DOHH2 (cell line): ENCODE results near the gene ARID5A.

Experiments used
- H3F3A ChIP-seq: fragments of 200-600 bp; sonication (generic), shearing (Covaris generic); 2 replicates; pipeline ENCODE4 v1.6.0; 2016; ENCODE audit warnings: antibody characterized with exemption, mild to moderate bottlenecking; ENCODE audit not compliant: control insufficient read depth, insufficient read depth
- H3K27ac ChIP-seq: fragments of 200-600 bp; sonication (generic); 2 replicates; pipeline ENCODE4 v1.5.1; 2014; ENCODE audit warnings: low read depth, mild to moderate bottlenecking, low read length, moderate library complexity
- H3K27me3 ChIP-seq: fragments of 200-600 bp; sonication (generic); 2 replicates; pipeline ENCODE4 v1.6.1; 2014; ENCODE audit warnings: mild to moderate bottlenecking, low read length, mixed read lengths; ENCODE audit not compliant: control insufficient read depth
- H3K36me3 ChIP-seq: fragments of 200-600 bp; sonication (generic); 2 replicates; pipeline ENCODE4 v1.6.1; 2014; ENCODE audit warnings: mild to moderate bottlenecking, low read length, moderate library complexity, mixed read lengths; ENCODE audit not compliant: control insufficient read depth
- H3K4me1 ChIP-seq: fragments of 200-600 bp; sonication (generic); 2 replicates; pipeline ENCODE4 v1.6.1; 2014; ENCODE audit warnings: mild to moderate bottlenecking, low read length, mixed read lengths; ENCODE audit not compliant: control insufficient read depth
- H3K4me2 ChIP-seq: fragments of 200-600 bp; sonication (generic); 2 replicates; pipeline ENCODE4 v1.6.0; 2014; ENCODE audit warnings: mild to moderate bottlenecking, low read length, moderate library complexity
- H3K4me3 ChIP-seq: fragments of 200-600 bp; sonication (generic); 2 replicates; pipeline ENCODE4 v1.5.1; 2014; ENCODE audit warnings: mild to moderate bottlenecking, low read length, mixed read lengths
- H3K79me2 ChIP-seq: fragments of 200-600 bp; sonication (generic); 2 replicates; pipeline ENCODE4 v1.6.1; 2014; ENCODE audit warnings: mild to moderate bottlenecking, low read length, mixed read lengths; ENCODE audit not compliant: control insufficient read depth
- H3K9me2 ChIP-seq: fragments of 200-600 bp; sonication (generic); replicated peaks from 2 replicates; pipeline ENCODE4 v1.6.1; 2014; ENCODE audit warnings: mild to moderate bottlenecking, low read length, mixed read lengths; ENCODE audit not compliant: control insufficient read depth
- H3K9me3 ChIP-seq: fragments of 200-600 bp; sonication (generic); 2 replicates; pipeline ENCODE4 v1.6.1; 2014; ENCODE audit warnings: antibody characterized with exemption, low read length, mixed read lengths; ENCODE audit not compliant: control insufficient read depth, insufficient read depth
- H4K20me1 ChIP-seq: fragments of 200-600 bp; sonication (generic); 2 replicates; pipeline ENCODE4 v1.6.0; 2014; ENCODE audit warnings: low read depth, mild to moderate bottlenecking, antibody characterized with exemption, low read length, moderate library complexity; ENCODE audit not compliant: control insufficient read depth, insufficient read depth
- CTCF ChIP-seq: fragments of 200-600 bp; sonication (generic); IDR thresholded peaks from one replicate; pipeline ENCODE4 v1.5.1; 2014; ENCODE audit warnings: antibody characterized with exemption, mild to moderate bottlenecking, low read depth, low read length; ENCODE audit not compliant: poor library complexity, severe bottlenecking
- EZH2phosphoT487 ChIP-seq: fragments of 200-600 bp; sonication (generic); IDR thresholded peaks from 2 replicates; pipeline ENCODE4 v1.6.1; 2017; ENCODE audit warnings: borderline replicate concordance, mild to moderate bottlenecking, antibody characterized with exemption, low read length, moderate library complexity, mixed read lengths

ARID5A gene

GRCh38 chr2:96579422-96579821 is 42.9 kb downstream of the ARID5A start:
- TF ChIP-seq EZH2phosphoT487 (no peak), CTCF (no peak)
- H3K4me2 ChIP-seq: no peak overlapping the region
- H3K9me2 ChIP-seq: no peaks in the 10 kb centered on the region
- H3F3A ChIP-seq: no peaks in the 10 kb centered on the region; the same call in 1 of the 2 replicates
- no peak overlapping the region for H3K4me3 ChIP-seq
- no peaks in the 10 kb centered on the region for H3K9me3 ChIP-seq
- no peaks in the 10 kb centered on the region for H3K27me3 ChIP-seq
- H3K36me3 ChIP-seq: no peaks in the 10 kb centered on the region
- H3K79me2 ChIP-seq: no peaks in the 10 kb centered on the region
- no peaks in the 10 kb centered on the region for H3K4me1 ChIP-seq
- H3K27ac ChIP-seq: no peak overlapping the region
- H4K20me1 ChIP-seq: no peaks in the 10 kb centered on the region

GRCh38 chr2:96580771-96581170 is 44.2 kb downstream of the ARID5A start:
- Histone ChIP-seq H3K4me1 (no peaks in the 10 kb centered on the region), H4K20me1 (no peaks in the 10 kb centered on the region), H3F3A (no peaks in the 10 kb centered on the region; the same call in 1 of the 2 replicates), H3K27ac (no peak overlapping the region), H3K9me3 (no peaks in the 10 kb centered on the region), H3K4me2 (no peak overlapping the region), H3K27me3 (no peaks in the 10 kb centered on the region), H3K36me3 (0 out of 2 replicates have a peak, but pooled peaks cover 4% of the 10 kb centered on the region), H3K4me3 (no peak overlapping the region), H3K9me2 (no peaks in the 10 kb centered on the region), H3K79me2 (no peaks in the 10 kb centered on the region)
- TF ChIP-seq EZH2phosphoT487 (no peak), CTCF (no peak)

- Histone ChIP-seq H3K27me3 (no peaks in the 10 kb centered on the region), H3K4me2 (no peak overlapping the region), H4K20me1 (no peaks in the 10 kb centered on the region), H3F3A (no peaks in the 10 kb centered on the region; the same call in 1 of the 2 replicates), H3K4me3 (no peak overlapping the region), H3K9me3 (no peaks in the 10 kb centered on the region), H3K79me2 (no peaks in the 10 kb centered on the region), H3K27ac (no peak overlapping the region), H3K4me1 (no peaks in the 10 kb centered on the region), H3K36me3 (peaks cover 4% of the 10 kb centered on the region; the same call in 1 of the 2 replicates), H3K9me2 (no peaks in the 10 kb centered on the region)
- TF ChIP-seq EZH2phosphoT487: no peak
- TF ChIP-seq CTCF: no peak
Measured at GRCh38 chr2:96584017-96584416, 47.5 kb downstream of the ARID5A start.
